ENCODE results near the gene STK35. TPM values are rescaled to one million over a fixed set of nuclear protein-coding genes. Genes with fewer than 3 reads are reported as not detected.

The STK35 gene
- total RNA-seq, 1 experiment from 2014 or later = 38.2 TPM

- H3K9me3 ChIP-seq (ENCODE audit: low read depth, low read length, poor library complexity, severe bottlenecking) = no peaks in the 10 kb centered on the region
- intact Hi-C loops (cut with micrococcal nuclease; ENCODE audit: unreplicated experiment) = no loop called here
- ChIA-PET CTCF (no interaction called here), POLR2A (ENCODE audit: low non-redundant PET) (no interaction called here)
- H3K4me3 ChIP-seq (ENCODE audit: low read depth, low read length, poor library complexity, severe bottlenecking) = no peak overlapping the region
- BruUV-seq (replicated peaks) = no TSS peak
- no peak overlapping the region for H3K27ac ChIP-seq (ENCODE audit: low read depth, low read length, poor library complexity, severe bottlenecking)
- TF ChIP-seq EZH2 (IDR thresholded peaks at IDR 0.05; ENCODE audit: borderline replicate concordance, low read depth, low read length, poor library complexity, severe bottlenecking) = no peak
- no peak for TF ChIP-seq CTCF (conservative IDR thresholded peaks at IDR 0.05; ENCODE audit: low read depth, low read length)
- no peaks in the 10 kb centered on the region for H3K36me3 ChIP-seq (ENCODE audit: insufficient read depth, low read length, poor library complexity, severe bottlenecking)
- no peaks in the 10 kb centered on the region for H3K27me3 ChIP-seq (replicated peaks; ENCODE audit: insufficient read depth, low read depth, low read length, poor library complexity)
- H3K4me1 ChIP-seq (ENCODE audit: insufficient read depth, low read length, poor library complexity, severe bottlenecking) = no peaks in the 10 kb centered on the region
- no peak for DNase-seq (ENCODE audit: low spot score)
These were observed 54.6 kb downstream of the STK35 start for GRCh38 chr20:2156224-2156623.

GRCh38 chr20:2156666-2157624, 55.3 kb downstream of the STK35 start:
- no TSS peak for BruUV-seq (replicated peaks)
- intact Hi-C loops (cut with micrococcal nuclease; ENCODE audit: unreplicated experiment) = no loop called here
- H3K36me3 ChIP-seq (ENCODE audit: insufficient read depth, low read length, poor library complexity, severe bottlenecking) = no peaks in the 10 kb centered on the region
- TF ChIP-seq EZH2 (IDR thresholded peaks at IDR 0.05; ENCODE audit: borderline replicate concordance, low read depth, low read length, poor library complexity, severe bottlenecking) = no peak
- TF ChIP-seq CTCF (conservative IDR thresholded peaks at IDR 0.05; ENCODE audit: low read depth, low read length) = no peak
- no peak for DNase-seq (ENCODE audit: low spot score)
- H3K4me3 ChIP-seq (ENCODE audit: low read depth, low read length, poor library complexity, severe bottlenecking) = no peak overlapping the region
- no peaks in the 10 kb centered on the region for H3K27me3 ChIP-seq (replicated peaks; ENCODE audit: insufficient read depth, low read depth, low read length, poor library complexity)
- ChIA-PET CTCF (interaction anchor here (0.7 kb wide), 1 partner anchor 831 kb away, joined by 5 read pairs; no protein-coding TSS in a partner anchor), POLR2A (ENCODE audit: low non-redundant PET) (no interaction called here)
- no peak overlapping the region for H3K27ac ChIP-seq (ENCODE audit: low read depth, low read length, poor library complexity, severe bottlenecking)
- H3K4me1 ChIP-seq (ENCODE audit: insufficient read depth, low read length, poor library complexity, severe bottlenecking) = no peaks in the 10 kb centered on the region
- no peaks in the 10 kb centered on the region for H3K9me3 ChIP-seq (ENCODE audit: low read depth, low read length, poor library complexity, severe bottlenecking)

GRCh38 chr20:2162125-2162822, 60.6 kb downstream of the STK35 start:
- H3K4me1 ChIP-seq (ENCODE audit: insufficient read depth, low read length, poor library complexity, severe bottlenecking) = no peaks in the 10 kb centered on the region
- H3K36me3 ChIP-seq (ENCODE audit: insufficient read depth, low read length, poor library complexity, severe bottlenecking) = no peaks in the 10 kb centered on the region
- DNase-seq (ENCODE audit: low spot score) = no peak
- CTCF ChIA-PET = interaction anchor here (1.5 kb wide), 1 partner anchor 10 kb away, joined by 7 read pairs; no protein-coding TSS in a partner anchor
- no TSS peak for BruUV-seq (replicated peaks)
- H3K9me3 ChIP-seq (ENCODE audit: low read depth, low read length, poor library complexity, severe bottlenecking) = no peaks in the 10 kb centered on the region
- POLR2A ChIA-PET (ENCODE audit: low non-redundant PET) = interaction anchor here (0.6 kb wide), 1 partner anchor 10 kb away, joined by 11 read pairs; no protein-coding TSS in a partner anchor
- H3K27me3 ChIP-seq (replicated peaks; ENCODE audit: insufficient read depth, low read depth, low read length, poor library complexity) = no peaks in the 10 kb centered on the region
- no peak overlapping the region for H3K27ac ChIP-seq (ENCODE audit: low read depth, low read length, poor library complexity, severe bottlenecking)
- TF ChIP-seq EZH2 (IDR thresholded peaks at IDR 0.05; ENCODE audit: borderline replicate concordance, low read depth, low read length, poor library complexity, severe bottlenecking) (no peak), CTCF (conservative IDR thresholded peaks at IDR 0.05; ENCODE audit: low read depth, low read length) (no peak)
- intact Hi-C loops (cut with micrococcal nuclease; ENCODE audit: unreplicated experiment) = no loop called here
- no peak overlapping the region for H3K4me3 ChIP-seq (ENCODE audit: low read depth, low read length, poor library complexity, severe bottlenecking)

All from A673 (cell line).